ENCODE data around the gene BSN.

- TF ChIP-seq ZFX (IDR thresholded peaks at IDR 0.05; ENCODE audit: borderline replicate concordance) = no peak
- no peak for TF ChIP-seq CTCF (IDR thresholded peaks at IDR 0.05)
These were observed 38.8 kb downstream of the BSN start for GRCh38 chr3:49593041-49593440.

All from 22Rv1 (cell line).